AG08395 (cell line): ENCODE results near the gene SDR42E2.
"Not testable (repeated sequence)": the region's sequence is repeated elsewhere in the genome, so short reads cannot be mapped to it uniquely, and the experiment has no call there.

Experiments used
- DNase-seq: peaks from one replicate; pipeline ENCODE4 v3.0.0; 2012; ENCODE audit warnings: mixed read lengths, low spot score

SDR42E2 gene

GRCh38 chr16:22162656-22163009, 327 bp downstream of the SDR42E2 start:
- DNase-seq, result no peak

GRCh38 chr16:22163806-22164205, 1.5 kb downstream of the SDR42E2 start:
- no peak for DNase-seq

GRCh38 chr16:22164482-22164881, 2.2 kb downstream of the SDR42E2 start:
- DNase-seq, result no peak

- no peak for DNase-seq
Measured at GRCh38 chr16:22165508-22166285, 3.4 kb downstream of the SDR42E2 start.

- no peak for DNase-seq
Measured at GRCh38 chr16:22171953-22172352, 9.6 kb downstream of the SDR42E2 start.

GRCh38 chr16:22172642-22173041, 10.3 kb downstream of the SDR42E2 start:
- DNase-seq, result not testable (repeated sequence)

GRCh38 chr16:22174642-22175041, 12.3 kb downstream of the SDR42E2 start:
- DNase-seq, result no peak

- DNase-seq, result no peak
Measured at GRCh38 chr16:22177968-22178930, 15.9 kb downstream of the SDR42E2 start.

GRCh38 chr16:22181426-22181825, 19.1 kb downstream of the SDR42E2 start:
- DNase-seq, result no peak

GRCh38 chr16:22181843-22182242, 19.5 kb downstream of the SDR42E2 start:
- no peak for DNase-seq

- DNase-seq, result no peak
Measured at GRCh38 chr16:22183335-22183734, 21.0 kb downstream of the SDR42E2 start.

GRCh38 chr16:22183901-22184614, 21.8 kb downstream of the SDR42E2 start:
- no peak for DNase-seq

GRCh38 chr16:22184615-22184968, 22.3 kb downstream of the SDR42E2 start:
- no peak for DNase-seq

- DNase-seq, result no peak
Measured at GRCh38 chr16:22186517-22186916, 24.2 kb downstream of the SDR42E2 start.

GRCh38 chr16:22188267-22188594, 25.9 kb downstream of the SDR42E2 start:
- no peak for DNase-seq

- peak; percentile 75 for DNase-seq
Measured at GRCh38 chr16:22188595-22189442, 26.5 kb downstream of the SDR42E2 start.

GRCh38 chr16:22189473-22190080, 27.3 kb downstream of the SDR42E2 start:
- no peak for DNase-seq

- no peak for DNase-seq
Measured at GRCh38 chr16:22190081-22190775, 27.9 kb downstream of the SDR42E2 start.

GRCh38 chr16:22190776-22191531, 28.6 kb downstream of the SDR42E2 start:
- peak; percentile 97 for DNase-seq
